ENCODE measurements around the gene MSI2. TPM values are rescaled to one million over a fixed set of nuclear protein-coding genes. Genes with fewer than 3 reads are reported as not detected.

MSI2 gene
- total RNA-seq, 4 donors from 2014 or later, result 27.3 to 50.4 (median 36.8) TPM

DNA sequence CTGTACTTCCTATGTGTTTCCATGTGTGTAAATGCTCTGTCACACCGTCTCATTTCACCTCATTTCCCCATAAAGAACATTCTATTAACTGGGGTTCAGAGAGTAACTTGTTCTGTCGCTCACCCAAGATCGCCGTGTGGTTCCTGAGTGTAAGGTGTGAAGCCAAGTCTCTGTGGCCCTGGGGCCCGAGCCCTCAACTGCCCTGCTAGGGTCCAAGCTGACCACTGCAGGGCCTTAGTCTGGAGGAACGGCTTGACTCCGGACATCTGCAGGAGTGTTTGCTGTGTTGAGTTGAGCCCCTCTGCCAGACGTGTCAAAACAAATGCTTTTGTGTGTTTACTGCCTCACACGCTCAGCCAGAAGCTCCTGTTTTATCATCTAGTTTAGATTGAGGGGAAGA is 244.7 kb downstream of the MSI2 start:
- WGBS, 2 donors (ENCODE audit: low coverage in 1 of 2), result 89 to 100% methylated on average over 2 to 5 of the region's 9 CpGs
- ATAC-seq, result no peak
- H3K27ac ChIP-seq, result no peak overlapping the region

DNA sequence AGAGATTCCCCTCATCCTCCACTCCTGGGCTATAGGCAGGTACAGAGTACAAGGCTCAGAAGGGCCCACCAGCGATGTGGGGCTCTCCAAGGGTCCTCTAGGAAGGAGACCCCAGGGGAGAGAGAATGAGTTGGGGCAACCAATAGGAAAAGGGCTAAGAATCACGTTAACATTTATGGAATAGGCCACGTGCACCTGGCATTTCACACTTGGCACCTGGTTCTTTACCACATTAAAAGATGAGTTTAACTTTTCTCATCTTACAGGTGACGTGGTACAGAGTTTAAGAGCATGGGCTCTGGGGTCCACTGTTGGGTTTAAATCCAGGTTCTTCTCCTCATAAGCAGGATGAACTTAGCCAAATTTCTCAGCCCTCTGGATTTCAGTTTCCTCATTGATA is 245.7 kb downstream of the MSI2 start:
- TF ChIP-seq, protein P1, sequence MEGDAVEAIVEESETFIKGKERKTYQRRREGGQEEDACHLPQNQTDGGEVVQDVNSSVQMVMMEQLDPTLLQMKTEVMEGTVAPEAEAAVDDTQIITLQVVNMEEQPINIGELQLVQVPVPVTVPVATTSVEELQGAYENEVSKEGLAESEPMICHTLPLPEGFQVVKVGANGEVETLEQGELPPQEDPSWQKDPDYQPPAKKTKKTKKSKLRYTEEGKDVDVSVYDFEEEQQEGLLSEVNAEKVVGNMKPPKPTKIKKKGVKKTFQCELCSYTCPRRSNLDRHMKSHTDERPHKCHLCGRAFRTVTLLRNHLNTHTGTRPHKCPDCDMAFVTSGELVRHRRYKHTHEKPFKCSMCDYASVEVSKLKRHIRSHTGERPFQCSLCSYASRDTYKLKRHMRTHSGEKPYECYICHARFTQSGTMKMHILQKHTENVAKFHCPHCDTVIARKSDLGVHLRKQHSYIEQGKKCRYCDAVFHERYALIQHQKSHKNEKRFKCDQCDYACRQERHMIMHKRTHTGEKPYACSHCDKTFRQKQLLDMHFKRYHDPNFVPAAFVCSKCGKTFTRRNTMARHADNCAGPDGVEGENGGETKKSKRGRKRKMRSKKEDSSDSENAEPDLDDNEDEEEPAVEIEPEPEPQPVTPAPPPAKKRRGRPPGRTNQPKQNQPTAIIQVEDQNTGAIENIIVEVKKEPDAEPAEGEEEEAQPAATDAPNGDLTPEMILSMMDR (IDR thresholded peaks at IDR 0.05), result no peak
- TF ChIP-seq EP300 (IDR thresholded peaks at IDR 0.05) (no peak), POLR2A (IDR thresholded peaks at IDR 0.05) (no peak), POLR2AphosphoS5 (IDR thresholded peaks at IDR 0.05) (no peak)
- H3K36me3 ChIP-seq, result no peaks in the 10 kb centered on the region
- H3K9me3 ChIP-seq, result no peaks in the 10 kb centered on the region
- 92 to 100% methylated on average over 1 to 4 of the region's 4 CpGs for WGBS, 2 donors (ENCODE audit: low coverage in 1 of 2)
- peaks cover 0 to 10% (median 5%) of the 10 kb centered on the region in 3 donors for H3K4me1 ChIP-seq
- no peaks in the 10 kb centered on the region for H3K27me3 ChIP-seq
- ATAC-seq, result no peak
- no peak overlapping the region for H3K4me3 ChIP-seq
- no peak overlapping the region for H3K27ac ChIP-seq

More for the DNA sequence above, 244.7 kb downstream of the MSI2 start:
- Histone ChIP-seq H3K27me3 (no peaks in the 10 kb centered on the region), H3K36me3 (no peaks in the 10 kb centered on the region), H3K9me3 (no peaks in the 10 kb centered on the region), H3K4me1 (peaks cover 0 to under 1% (median 0%) of the 10 kb centered on the region in 3 donors), H3K4me3 (no peak overlapping the region)
- TF ChIP-seq, protein P1 (IDR thresholded peaks at IDR 0.05), result no peak
- TF ChIP-seq POLR2A (IDR thresholded peaks at IDR 0.05), result no peak
- TF ChIP-seq EP300 (IDR thresholded peaks at IDR 0.05), result no peak
- TF ChIP-seq POLR2AphosphoS5 (IDR thresholded peaks at IDR 0.05), result no peak

DNA sequence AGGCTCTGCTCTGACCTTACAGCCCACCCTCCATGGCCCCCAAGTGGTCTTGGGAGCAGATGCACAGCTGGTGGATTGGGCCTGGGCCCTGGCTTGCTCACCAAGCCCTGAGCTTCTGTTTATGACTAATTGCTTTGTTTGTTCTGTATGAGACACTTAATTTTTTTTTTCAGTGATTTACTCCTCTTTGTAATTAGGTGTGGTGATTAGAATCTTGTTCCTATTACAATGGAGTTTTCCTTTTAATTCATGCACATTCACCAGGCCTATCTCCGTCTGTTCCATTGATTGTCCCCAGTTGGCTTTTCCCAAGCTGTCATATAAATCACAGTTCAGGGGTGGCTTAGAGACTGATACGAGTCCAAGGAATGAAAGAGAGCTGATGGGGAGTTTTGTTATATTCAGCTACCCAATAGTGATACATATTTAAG is 246.5 kb downstream of the MSI2 start:
- Histone ChIP-seq H3K36me3 (no peaks in the 10 kb centered on the region), H3K27ac (no peak overlapping the region), H3K4me3 (no peak overlapping the region), H3K9me3 (no peaks in the 10 kb centered on the region), H3K27me3 (no peaks in the 10 kb centered on the region), H3K4me1 (peaks cover 0 to 16% (median 5%) of the 10 kb centered on the region in 3 donors)
- ATAC-seq, result no peak
- 85 to 92% methylated on average over 2 of the region's 2 CpGs for WGBS, 2 donors (ENCODE audit: low coverage in 1 of 2)
- TF ChIP-seq POLR2A (IDR thresholded peaks at IDR 0.05), result no peak
- TF ChIP-seq, protein P1 (IDR thresholded peaks at IDR 0.05), result no peak
- no peak for TF ChIP-seq EP300 (IDR thresholded peaks at IDR 0.05)
- no peak for TF ChIP-seq POLR2AphosphoS5 (IDR thresholded peaks at IDR 0.05)

DNA sequence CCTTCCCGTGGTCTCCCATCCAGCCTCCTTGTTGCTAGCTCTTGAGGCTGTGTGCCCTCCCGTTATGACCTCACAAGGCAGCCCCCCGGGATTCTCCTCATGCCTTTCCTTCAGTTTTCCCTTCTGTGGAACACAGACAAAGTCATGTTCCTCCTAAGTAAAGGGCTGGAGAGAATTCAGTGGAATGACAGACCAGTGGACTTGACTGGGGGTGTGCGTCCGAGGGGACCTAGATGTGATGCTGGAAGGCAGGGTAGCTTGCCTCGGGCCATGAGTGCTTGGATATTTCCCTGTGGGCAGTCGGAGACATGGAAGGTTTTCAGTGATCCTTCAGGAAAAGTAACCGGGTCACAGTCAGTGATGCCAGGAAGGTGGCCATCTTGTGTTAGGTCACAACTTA is 247.9 kb downstream of the MSI2 start:
- Histone ChIP-seq H3K36me3 (no peaks in the 10 kb centered on the region), H3K27me3 (no peaks in the 10 kb centered on the region), H3K27ac (no peak overlapping the region), H3K9me3 (no peaks in the 10 kb centered on the region), H3K4me3 (no peak overlapping the region), H3K4me1 (peaks cover 0 to 16% (median 5%) of the 10 kb centered on the region in 3 donors)
- no peak for ATAC-seq
- TF ChIP-seq, protein P1 (IDR thresholded peaks at IDR 0.05), result no peak
- no peak for TF ChIP-seq EP300 (IDR thresholded peaks at IDR 0.05)
- TF ChIP-seq POLR2A (IDR thresholded peaks at IDR 0.05), result no peak
- WGBS, 2 donors (ENCODE audit: low coverage in 1 of 2), result 95% methylated on average over 4 of the region's 8 CpGs; no CpG with 5 or more reads in 1 of the 2 donors

Data from gastroesophageal sphincter (tissue), 4 donors.